Right lobe of liver (tissue), 6 donors: Measurements from ENCODE around the gene RFX8. TPM values are rescaled to one million over a fixed set of nuclear protein-coding genes. Genes with fewer than 3 reads are reported as not detected.

Source experiments
- ATAC-seq, 4 donors: fragments of 200-7000 bp; cut with Tn5 transposase; one replicate each; pipeline ENCODE4 v1.9.1; 2020; ENCODE audit warnings: mild to moderate bottlenecking in 4 of 4, moderate library complexity in 4 of 4
- DNase-seq, 3 donors: peaks; one replicate each; pipeline ENCODE4 v3.0.0-alpha.2; 2020
- H3K27ac ChIP-seq, 3 donors: fragments of 200-600 bp; one replicate each; pipeline ENCODE4 v1.8.0; 2022
- H3K27me3 ChIP-seq, 2 donors: fragments of 200-600 bp; one replicate each; pipeline ENCODE4 v1.8.0; 2022
- H3K36me3 ChIP-seq, 4 donors: fragments of 200-600 bp; sonication (generic) in 1 of 4; one replicate each; pipeline versions ENCODE4 v1.5.1 to v1.8.0; 2017 to 2022; ENCODE audit warnings: control low read depth in 1 of 4
- H3K4me1 ChIP-seq, 4 donors: fragments of 200-600 bp; sonication (generic) in 1 of 4; one replicate each; pipeline versions ENCODE4 v1.5.1 to v1.8.0; 2017 to 2022; ENCODE audit warnings: control low read depth in 1 of 4
- H3K4me3 ChIP-seq, 3 donors: fragments of 200-600 bp; one replicate each; pipeline ENCODE4 v1.8.0; 2022
- H3K9me3 ChIP-seq, 4 donors: fragments of 200-600 bp; sonication (generic) in 1 of 4; one replicate each; pipeline versions ENCODE4 v1.5.1 to v1.8.0; 2017 to 2022; ENCODE audit warnings: control low read depth in 1 of 4
- CTCF ChIP-seq, 4 donors: fragments of 200-600 bp in 3 of 4; fragments of 450-650 bp in 1 of 4; IDR thresholded peaks; one replicate each; pipeline versions ENCODE4 v1.5.1 to v1.8.0; 2016 to 2022; ENCODE audit warnings: antibody characterized with exemption in 4 of 4, mild to moderate bottlenecking in 2 of 4
- POLR2A ChIP-seq: fragments of 450-650 bp; IDR thresholded peaks from one replicate; pipeline ENCODE4 v1.6.1; 2017; ENCODE audit warnings: antibody characterized with exemption, mild to moderate bottlenecking
- WGBS: methylation state at CpG from one replicate; pipeline ENCODE4 v1.1.6; 2018; ENCODE audit warnings: low coverage, low lambda C conversion rate; ENCODE audit not compliant: insufficient coverage; ENCODE audit errors: missing lambda C conversion rate; 5-methylcytosine and 5-hydroxymethylcytosine counted together
- intact Hi-C, 2 donors: fragments of 100-400 bp; cut with DNase I; formaldehyde crosslinking; loops; one replicate each; pipeline versions ENCODE4 v1.11.2 to v1.14.1; 2022
- total RNA-seq, 6 experiments: library from RNA; depleted of rRNA in 2 of 6; stranded (reverse); fragments of >200 nt in 2 of 6; fragmentation: NEBNext Ultra II Directional in 3 of 6; extraction: Animal tissue kit (Norgen Biotek cat#: 25700) in 3 of 6; gene quantifications; one replicate each; pipeline versions ENCODE4 v1.1.0 to v1.2.4, GENCODE V29; 2016 to 2023
- donor health status: DM: no; HTN: yes; CAD: no.
- donor health status: DM: no; HTN: no; CAD: no.
- donor health status: DM: no; HTN: no; CAD: no.
- donor health status: DM: no; HTN: yes; CAD: no.
- donor health status: DM: no; HTN: yes; CAD: no.

RFX8 gene
- total RNA-seq, 6 experiments from 2014 or later, result not detected

GRCh38 chr2:101435001-101435862, 39.7 kb downstream of the RFX8 start:
- ATAC-seq (peak in 2 of 4 donors; percentile 14 to 39), DNase-seq (no peak)
- H3K27me3 ChIP-seq, result no peaks in the 10 kb centered on the region
- TF ChIP-seq POLR2A, result no peak
- no peak for TF ChIP-seq CTCF (IDR thresholded peaks at IDR 0.05)
- no peaks in the 10 kb centered on the region for H3K4me1 ChIP-seq
- no peaks in the 10 kb centered on the region for H3K36me3 ChIP-seq
- 77% methylated on average over 24 of the region's 24 CpGs for WGBS
- H3K9me3 ChIP-seq, result no peaks in the 10 kb centered on the region
- no peak overlapping the region for H3K4me3 ChIP-seq
- H3K27ac ChIP-seq, result no peak overlapping the region
- intact Hi-C loops, result no loop called here

- no peak for DNase-seq
- H3K9me3 ChIP-seq, result no peaks in the 10 kb centered on the region
- no peak overlapping the region for H3K4me3 ChIP-seq
- H3K36me3 ChIP-seq, result no peaks in the 10 kb centered on the region
- intact Hi-C loops, result no loop called here
- 88% methylated on average over 3 of the region's 3 CpGs for WGBS
- H3K27me3 ChIP-seq, result no peaks in the 10 kb centered on the region
- no peaks in the 10 kb centered on the region for H3K4me1 ChIP-seq
- no peak for ATAC-seq
- TF ChIP-seq POLR2A (no peak), CTCF (IDR thresholded peaks at IDR 0.05) (no peak)
- no peak overlapping the region for H3K27ac ChIP-seq
Observed at GRCh38 chr2:101433465-101433864, 41.4 kb downstream of the RFX8 start.

- DNase-seq (no peak), ATAC-seq (peak in 1 of 4 donors; percentile 14)
- Histone ChIP-seq H3K9me3 (no peaks in the 10 kb centered on the region), H3K27ac (no peak overlapping the region), H3K4me1 (no peaks in the 10 kb centered on the region), H3K36me3 (no peaks in the 10 kb centered on the region), H3K4me3 (no peak overlapping the region), H3K27me3 (no peaks in the 10 kb centered on the region)
- TF ChIP-seq POLR2A (no peak), CTCF (IDR thresholded peaks at IDR 0.05) (no peak)
- intact Hi-C loops, result no loop called here
- WGBS, result 60% methylated on average over 7 of the region's 20 CpGs
Observed at GRCh38 chr2:101432411-101433181, 42.3 kb downstream of the RFX8 start.

- intact Hi-C loops, result no loop called here
- Histone ChIP-seq H3K4me3 (no peak overlapping the region), H3K27me3 (no peaks in the 10 kb centered on the region), H3K4me1 (no peaks in the 10 kb centered on the region), H3K27ac (no peak overlapping the region), H3K36me3 (no peaks in the 10 kb centered on the region), H3K9me3 (no peaks in the 10 kb centered on the region)
- DNase-seq (no peak), ATAC-seq (no peak)
- no peak for TF ChIP-seq CTCF (IDR thresholded peaks at IDR 0.05)
- no peak for TF ChIP-seq POLR2A
- WGBS, result 63% methylated on average over 4 of the region's 4 CpGs
Observed at GRCh38 chr2:101431486-101431885, 43.4 kb downstream of the RFX8 start.
